Measurements from ENCODE around the gene ZDHHC19. TPM values are rescaled to one million over a fixed set of nuclear protein-coding genes. Genes with fewer than 3 reads are reported as not detected.
"Not testable (repeated sequence)": the region's sequence is repeated elsewhere in the genome, so short reads cannot be mapped to it uniquely, and the experiment has no call there.

Gene ZDHHC19
- total RNA-seq: not detected

GRCh38 chr3:196210673-196211556 is at the start of gene ZDHHC19:
ZDHHC19 (minus strand) TSS chr3:196211400; CDS start chr3:196211315, 85 bp downstream.
- intact Hi-C loops (cut with DNase I): no loop called here
- ATAC-seq (no peak), DNase-seq (ENCODE audit: low spot score) (no peak)

GRCh38 chr3:196260784-196261183 is 49.6 kb upstream of the ZDHHC19 start:
- no peak for DNase-seq (ENCODE audit: low spot score)
- intact Hi-C loops (cut with DNase I): no loop called here
- ATAC-seq: no peak

GRCh38 chr3:196255776-196256175 is 44.6 kb upstream of the ZDHHC19 start:
- DNase-seq (ENCODE audit: low spot score): no peak
- intact Hi-C loops (cut with DNase I): no loop called here
- ATAC-seq: no peak

GRCh38 chr3:196254376-196255283 is 43.4 kb upstream of the ZDHHC19 start:
- intact Hi-C loops (cut with DNase I): no loop called here
- ATAC-seq (no peak), DNase-seq (ENCODE audit: low spot score) (no peak)

- intact Hi-C loops (cut with DNase I): no loop called here
- DNase-seq (ENCODE audit: low spot score) (no peak), ATAC-seq (no peak)
Measured at GRCh38 chr3:196251918-196252317, 40.7 kb upstream of the ZDHHC19 start.

- ATAC-seq (no peak), DNase-seq (ENCODE audit: low spot score) (no peak)
- intact Hi-C loops (cut with DNase I): no loop called here
Measured at GRCh38 chr3:196246612-196247308, 35.6 kb upstream of the ZDHHC19 start.

- DNase-seq (ENCODE audit: low spot score); ATAC-seq; intact Hi-C loops (cut with DNase I): not testable (repeated sequence)
Measured at GRCh38 chr3:196244166-196244565, 33.0 kb upstream of the ZDHHC19 start.

GRCh38 chr3:196241704-196242103 is 30.5 kb upstream of the ZDHHC19 start:
- intact Hi-C loops (cut with DNase I): no loop called here
- DNase-seq (ENCODE audit: low spot score): no peak
- ATAC-seq: no peak

- ATAC-seq: no peak
- intact Hi-C loops (cut with DNase I): no loop called here
- DNase-seq (ENCODE audit: low spot score): no peak
Measured at GRCh38 chr3:196240424-196240823, 29.2 kb upstream of the ZDHHC19 start.

GRCh38 chr3:196238612-196239560 is 27.7 kb upstream of the ZDHHC19 start:
- intact Hi-C loops (cut with DNase I): no loop called here
- no peak for ATAC-seq
- no peak for DNase-seq (ENCODE audit: low spot score)

GRCh38 chr3:196237203-196237602 is 26.0 kb upstream of the ZDHHC19 start:
- intact Hi-C loops (cut with DNase I): no loop called here
- ATAC-seq (no peak), DNase-seq (ENCODE audit: low spot score) (no peak)

GRCh38 chr3:196236223-196236622 is 25.0 kb upstream of the ZDHHC19 start:
- ATAC-seq (peak; percentile 89), DNase-seq (ENCODE audit: low spot score) (no peak)
- intact Hi-C loops (cut with DNase I): no loop called here

- ATAC-seq: peak; percentile 78
- intact Hi-C loops (cut with DNase I): no loop called here
- DNase-seq (ENCODE audit: low spot score): no peak
Measured at GRCh38 chr3:196235452-196236122, 24.4 kb upstream of the ZDHHC19 start.

GRCh38 chr3:196232882-196233251 is 21.7 kb upstream of the ZDHHC19 start:
- intact Hi-C loops (cut with DNase I): no loop called here
- DNase-seq (ENCODE audit: low spot score): no peak
- ATAC-seq: no peak

GRCh38 chr3:196232154-196232881 is 21.1 kb upstream of the ZDHHC19 start:
- ATAC-seq (no peak), DNase-seq (ENCODE audit: low spot score) (no peak)
- intact Hi-C loops (cut with DNase I): no loop called here

- ATAC-seq (peak; percentile 65), DNase-seq (ENCODE audit: low spot score) (no peak)
- intact Hi-C loops (cut with DNase I): no loop called here
Measured at GRCh38 chr3:196227629-196228493, 16.7 kb upstream of the ZDHHC19 start.

Measured in sciatic nerve (tissue), 2 donors.